PFSK-1 (cell line): ENCODE results near the gene DGKB.

Experiments
- FOXP2 ChIP-seq: optimal IDR thresholded peaks from 2 replicates; pipeline ENCODE3; 2011; ENCODE audit warnings: borderline replicate concordance, control low read depth, inconsistent platforms; ENCODE audit not compliant: insufficient read depth; ENCODE audit errors: extremely low read length, extremely low read depth
- POLR2AphosphoS5 ChIP-seq: IDR thresholded peaks from 2 replicates; pipeline ENCODE4 v1.6.1; 2012; ENCODE audit warnings: low read depth, mild to moderate bottlenecking, control low read depth, low read length, moderate library complexity
- SIN3A ChIP-seq: IDR thresholded peaks from 2 replicates; pipeline ENCODE4 v1.6.1; 2012; ENCODE audit warnings: mild to moderate bottlenecking, low read length, moderate library complexity, borderline replicate concordance; ENCODE audit not compliant: insufficient read depth
- TAF1 ChIP-seq: IDR thresholded peaks from 2 replicates; pipeline ENCODE4 v1.6.1; 2012; ENCODE audit warnings: low read length, control low read depth, borderline replicate concordance; ENCODE audit not compliant: insufficient read depth
- TF ChIP-seq, protein P1 (sequence below), 2 experiments: IDR thresholded peaks; 2 replicates each; pipeline versions ENCODE4 v1.6.1 to v1.8.0; 2011 to 2012; ENCODE audit warnings: low read depth in 2 of 2, low read length in 2 of 2, control low read depth in 1 of 2, inconsistent platforms in 1 of 2, mild to moderate bottlenecking in 1 of 2, moderate library complexity in 1 of 2; ENCODE audit not compliant: insufficient read depth in 1 of 2

Gene DGKB

DNA sequence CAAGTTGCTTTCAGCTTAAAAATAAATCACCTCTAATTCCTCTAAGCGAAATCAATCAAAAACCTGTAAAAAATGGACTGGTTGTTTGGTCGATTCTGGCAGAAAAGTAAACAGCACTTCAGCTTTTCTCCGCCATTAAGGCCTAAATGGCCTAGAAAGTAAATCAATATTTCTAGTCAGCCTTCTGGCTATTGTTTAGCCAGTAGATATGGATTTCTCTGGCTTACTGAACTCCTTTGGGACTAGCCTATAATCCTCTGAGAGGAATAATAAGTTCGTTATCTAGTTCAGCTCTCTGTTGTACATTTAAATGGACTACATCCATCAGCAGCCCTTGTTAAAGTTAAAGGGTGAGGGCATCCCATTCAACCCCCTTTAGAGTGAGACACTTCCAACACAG lies 513.0 kb downstream of the DGKB start:
- TF ChIP-seq SIN3A (no peak), TAF1 (no peak), FOXP2 (no peak), POLR2AphosphoS5 (no peak)
- TF ChIP-seq, protein P1, sequence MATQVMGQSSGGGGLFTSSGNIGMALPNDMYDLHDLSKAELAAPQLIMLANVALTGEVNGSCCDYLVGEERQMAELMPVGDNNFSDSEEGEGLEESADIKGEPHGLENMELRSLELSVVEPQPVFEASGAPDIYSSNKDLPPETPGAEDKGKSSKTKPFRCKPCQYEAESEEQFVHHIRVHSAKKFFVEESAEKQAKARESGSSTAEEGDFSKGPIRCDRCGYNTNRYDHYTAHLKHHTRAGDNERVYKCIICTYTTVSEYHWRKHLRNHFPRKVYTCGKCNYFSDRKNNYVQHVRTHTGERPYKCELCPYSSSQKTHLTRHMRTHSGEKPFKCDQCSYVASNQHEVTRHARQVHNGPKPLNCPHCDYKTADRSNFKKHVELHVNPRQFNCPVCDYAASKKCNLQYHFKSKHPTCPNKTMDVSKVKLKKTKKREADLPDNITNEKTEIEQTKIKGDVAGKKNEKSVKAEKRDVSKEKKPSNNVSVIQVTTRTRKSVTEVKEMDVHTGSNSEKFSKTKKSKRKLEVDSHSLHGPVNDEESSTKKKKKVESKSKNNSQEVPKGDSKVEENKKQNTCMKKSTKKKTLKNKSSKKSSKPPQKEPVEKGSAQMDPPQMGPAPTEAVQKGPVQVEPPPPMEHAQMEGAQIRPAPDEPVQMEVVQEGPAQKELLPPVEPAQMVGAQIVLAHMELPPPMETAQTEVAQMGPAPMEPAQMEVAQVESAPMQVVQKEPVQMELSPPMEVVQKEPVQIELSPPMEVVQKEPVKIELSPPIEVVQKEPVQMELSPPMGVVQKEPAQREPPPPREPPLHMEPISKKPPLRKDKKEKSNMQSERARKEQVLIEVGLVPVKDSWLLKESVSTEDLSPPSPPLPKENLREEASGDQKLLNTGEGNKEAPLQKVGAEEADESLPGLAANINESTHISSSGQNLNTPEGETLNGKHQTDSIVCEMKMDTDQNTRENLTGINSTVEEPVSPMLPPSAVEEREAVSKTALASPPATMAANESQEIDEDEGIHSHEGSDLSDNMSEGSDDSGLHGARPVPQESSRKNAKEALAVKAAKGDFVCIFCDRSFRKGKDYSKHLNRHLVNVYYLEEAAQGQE (IDR thresholded peaks at IDR 0.05; ENCODE audit: insufficient read depth in 1 of 2, low read depth in 2 of 2, low read length in 2 of 2), result no peak

DNA sequence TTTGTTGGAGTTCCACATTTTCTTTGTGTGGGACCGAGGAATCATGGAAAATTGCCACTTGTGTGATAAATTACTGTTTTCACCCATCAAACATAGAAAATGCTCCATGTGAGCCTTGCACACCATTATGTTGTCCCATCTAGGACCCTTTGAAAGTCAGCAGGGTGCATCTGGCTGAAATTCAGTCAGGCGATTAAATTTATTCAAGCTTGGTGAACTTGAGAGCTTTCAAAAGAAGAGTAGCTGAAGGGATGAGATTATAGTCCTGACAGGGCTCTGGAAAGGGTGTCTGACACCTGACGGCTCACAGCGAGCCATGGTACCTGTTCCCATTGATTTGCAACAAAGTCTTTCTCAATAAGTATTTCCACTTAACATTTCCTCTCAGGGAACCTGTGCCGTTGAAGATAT lies 513.4 kb downstream of the DGKB start:
- TF ChIP-seq SIN3A, result no peak
- TF ChIP-seq FOXP2, result no peak
- TF ChIP-seq POLR2AphosphoS5, result no peak
- TF ChIP-seq, protein P1 (IDR thresholded peaks at IDR 0.05; ENCODE audit: insufficient read depth in 1 of 2, low read depth in 2 of 2, low read length in 2 of 2), result no peak
- TF ChIP-seq TAF1, result no peak

DNA sequence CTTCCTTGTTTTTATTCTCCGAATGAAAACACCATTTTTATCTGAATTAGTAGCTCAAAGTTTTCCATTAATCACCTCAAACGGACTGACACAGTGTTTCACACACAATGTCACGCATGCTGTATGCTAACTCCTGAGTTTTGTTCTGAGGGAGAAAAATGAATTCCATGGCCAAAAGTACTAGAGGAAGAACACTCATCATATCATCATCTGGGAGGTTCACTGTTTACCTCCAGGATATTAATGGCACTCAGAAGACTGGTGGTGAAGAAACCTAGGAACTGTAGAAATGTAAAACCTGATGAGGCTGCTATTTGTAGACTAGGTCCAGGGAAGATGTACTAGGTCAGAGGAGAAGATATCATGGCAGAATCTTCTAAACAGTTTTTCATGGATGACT lies 517.5 kb downstream of the DGKB start:
- TF ChIP-seq POLR2AphosphoS5 (no peak), FOXP2 (no peak), TAF1 (no peak), SIN3A (no peak)
- TF ChIP-seq, protein P1 (IDR thresholded peaks at IDR 0.05; ENCODE audit: insufficient read depth in 1 of 2, low read depth in 2 of 2, low read length in 2 of 2), result no peak

DNA sequence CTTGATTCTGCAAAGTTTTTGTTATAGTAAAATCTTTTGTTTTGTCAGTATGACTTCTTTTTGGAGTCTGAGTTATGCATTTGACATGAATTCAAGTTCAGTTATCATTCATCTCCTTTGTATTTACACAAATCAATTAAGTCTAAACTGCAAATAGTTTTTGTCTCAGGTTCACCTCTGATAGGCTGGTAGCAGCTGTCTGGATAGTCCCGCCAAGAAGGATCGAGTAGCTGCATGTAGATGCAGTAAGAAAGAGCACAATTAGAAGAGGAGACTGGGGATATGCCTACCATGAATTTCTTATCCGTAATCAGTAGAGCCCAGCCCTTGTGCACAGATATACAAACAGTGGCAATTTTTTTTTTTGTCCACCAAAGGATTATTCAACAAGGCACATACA lies 520.6 kb downstream of the DGKB start:
- TF ChIP-seq, protein P1 (IDR thresholded peaks at IDR 0.05; ENCODE audit: insufficient read depth in 1 of 2, low read depth in 2 of 2, low read length in 2 of 2), result no peak
- TF ChIP-seq SIN3A (no peak), POLR2AphosphoS5 (no peak)

GRCh38 chr7:14381306-14381705 lies 521.2 kb downstream of the DGKB start:
- TF ChIP-seq, protein P1 (IDR thresholded peaks at IDR 0.05; ENCODE audit: insufficient read depth in 1 of 2, low read depth in 2 of 2, low read length in 2 of 2), result no peak
- TF ChIP-seq FOXP2 (no peak), TAF1 (no peak), SIN3A (no peak), POLR2AphosphoS5 (no peak)
